Stimulated activated CD4-positive, alpha-beta T cell treated with anti-CD3 and anti-CD28 coated beads, TNF-alpha, amount 100 ng/mL, for 48 hours (primary cell): Measurements from ENCODE around the gene SRR.

Source experiments
- DNase-seq, 3 donors: peaks; one replicate each; pipeline ENCODE4 v3.0.0-alpha.2; 2020; ENCODE audit warnings: low read depth in 3 of 3

SRR gene

GRCh38 chr17:2371183-2372130 lies 67.7 kb downstream of the SRR start:
- DNase-seq: no peak

GRCh38 chr17:2372180-2372579 lies 68.4 kb downstream of the SRR start:
- no peak for DNase-seq

- no peak for DNase-seq
These were observed 68.9 kb downstream of the SRR start for GRCh38 chr17:2372681-2373080.

DNA sequence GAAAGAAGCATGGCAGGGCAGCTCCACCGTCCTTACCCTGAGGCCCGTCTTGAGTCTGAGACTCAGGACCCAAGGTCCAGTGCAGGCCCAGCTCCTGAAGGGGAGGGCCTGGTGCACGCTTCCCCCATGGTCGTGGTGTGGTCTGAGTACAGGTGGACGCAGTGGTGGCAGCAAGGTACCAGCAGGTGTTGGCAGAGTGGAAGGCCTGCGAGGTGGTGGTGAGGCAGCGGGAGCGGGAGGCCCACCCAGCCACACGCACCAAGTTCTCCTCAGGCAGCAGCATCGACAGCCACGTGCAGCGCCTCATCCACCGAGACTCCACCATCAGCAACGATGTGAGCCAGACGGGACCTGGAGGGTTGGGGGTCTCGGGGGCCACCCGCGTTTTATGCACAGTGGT lies 69.4 kb downstream of the SRR start:
- DNase-seq: no peak
